H9 (cell line): Measurements from ENCODE around the gene CACNA2D3. TPM values are rescaled to one million over a fixed set of nuclear protein-coding genes. Genes with fewer than 3 reads are reported as not detected.

Source experiments
- DNase-seq: peaks from one replicate; pipeline ENCODE4 v3.0.0-alpha.2; 2017
- H2AFZ ChIP-seq: one replicate; pipeline ENCODE4 v1.6.1; 2013; ENCODE audit warnings: mild to moderate bottlenecking, low read length, control low read depth, moderate library complexity
- H2AK5ac ChIP-seq: 2 replicates; pipeline ENCODE4 v1.6.1; 2013; ENCODE audit warnings: low read length, control low read depth, mixed read lengths; ENCODE audit not compliant: insufficient read length
- H2BK120ac ChIP-seq: one replicate; pipeline ENCODE4 v1.6.1; 2013; ENCODE audit warnings: low read depth, mild to moderate bottlenecking, low read length, control low read depth, inconsistent platforms; ENCODE audit not compliant: poor library complexity, severe bottlenecking
- H2BK12ac ChIP-seq: 2 replicates; pipeline ENCODE4 v1.6.1; 2013; ENCODE audit warnings: low read length, control low read depth, mixed read lengths, low read depth; ENCODE audit not compliant: insufficient read length
- H2BK15ac ChIP-seq: 2 replicates; pipeline ENCODE4 v1.6.1; 2013; ENCODE audit warnings: low read depth, low read length, control low read depth
- H2BK20ac ChIP-seq: one replicate; pipeline ENCODE4 v1.6.1; 2013; ENCODE audit warnings: low read depth, mild to moderate bottlenecking, low read length, control low read depth, inconsistent platforms; ENCODE audit not compliant: poor library complexity, severe bottlenecking
- H2BK5ac ChIP-seq: 2 replicates; pipeline ENCODE4 v1.6.1; 2013; ENCODE audit warnings: low read length, control low read depth, mixed read lengths; ENCODE audit not compliant: insufficient read length
- H3K14ac ChIP-seq: 2 replicates; pipeline ENCODE4 v1.6.1; 2013; ENCODE audit warnings: low read length, control low read depth; ENCODE audit not compliant: insufficient read depth
- H3K18ac ChIP-seq: 2 replicates; pipeline ENCODE4 v1.6.1; 2013; ENCODE audit warnings: low read depth, mild to moderate bottlenecking, mixed read lengths, low read length, control low read depth; ENCODE audit not compliant: insufficient read length
- H3K23ac ChIP-seq: 2 replicates; pipeline ENCODE4 v1.6.1; 2013; ENCODE audit warnings: low read length, control low read depth, mixed read lengths, low read depth; ENCODE audit not compliant: insufficient read length
- H3K23me2 ChIP-seq: 2 replicates; pipeline ENCODE4 v1.6.1; 2013; ENCODE audit warnings: low read depth, mild to moderate bottlenecking, mixed read lengths, low read length, control low read depth; ENCODE audit not compliant: insufficient read length, poor library complexity, severe bottlenecking
- H3K27ac ChIP-seq: 2 replicates; pipeline ENCODE4 v1.5.1; 2013; ENCODE audit warnings: low read length, control low read depth, mixed read lengths, low read depth; ENCODE audit not compliant: insufficient read length
- H3K27me3 ChIP-seq: 2 replicates; pipeline ENCODE4 v1.6.1; 2013; ENCODE audit warnings: low read length, control low read depth, inconsistent platforms; ENCODE audit not compliant: insufficient read depth
- H3K4ac ChIP-seq: 2 replicates; pipeline ENCODE4 v1.6.1; 2013; ENCODE audit warnings: low read depth, mild to moderate bottlenecking, control low read depth, inconsistent platforms, low read length, moderate library complexity
- H3K4me1 ChIP-seq: 2 replicates; pipeline ENCODE4 v1.6.1; 2013; ENCODE audit warnings: low read length, control low read depth, inconsistent platforms; ENCODE audit not compliant: insufficient read depth
- H3K4me2 ChIP-seq: 2 replicates; pipeline ENCODE4 v1.6.1; 2013; ENCODE audit warnings: low read length, control low read depth, mixed read lengths; ENCODE audit not compliant: insufficient read length, insufficient read depth
- H3K56ac ChIP-seq: 2 replicates; pipeline ENCODE4 v1.6.1; 2013; ENCODE audit warnings: low read depth, mild to moderate bottlenecking, mixed read lengths, low read length, control low read depth; ENCODE audit not compliant: insufficient read length
- H3K79me1 ChIP-seq: 2 replicates; pipeline ENCODE4 v1.6.1; 2013; ENCODE audit warnings: low read depth, mild to moderate bottlenecking, moderate library complexity, low read length, control low read depth, inconsistent platforms; ENCODE audit not compliant: insufficient read depth, poor library complexity, severe bottlenecking
- H3K79me2 ChIP-seq: 2 replicates; pipeline ENCODE4 v1.6.1; 2013; ENCODE audit warnings: low read length, control low read depth, inconsistent platforms; ENCODE audit not compliant: insufficient read depth
- H3K9ac ChIP-seq: 2 replicates; pipeline ENCODE4 v1.6.1; 2013; ENCODE audit warnings: low read length, control low read depth, mixed read lengths; ENCODE audit not compliant: insufficient read length; ENCODE audit errors: extremely low read depth
- H3K9me3 ChIP-seq: one replicate; pipeline ENCODE4 v1.6.1; 2013; ENCODE audit warnings: low read depth, low read length, inconsistent platforms; ENCODE audit not compliant: control insufficient read depth
- H3T11ph ChIP-seq: one replicate; pipeline ENCODE4 v1.6.1; 2013; ENCODE audit warnings: mild to moderate bottlenecking, low read length, control low read depth, inconsistent platforms
- H4K20me1 ChIP-seq: one replicate; pipeline ENCODE4 v1.6.1; 2013; ENCODE audit not compliant: control insufficient read depth, insufficient read length, insufficient read depth
- H4K5ac ChIP-seq: 2 replicates; pipeline ENCODE4 v1.6.1; 2013; ENCODE audit warnings: low read depth, mild to moderate bottlenecking, mixed read lengths, low read length, control low read depth; ENCODE audit not compliant: insufficient read length
- H4K8ac ChIP-seq: replicated peaks from 2 replicates; pipeline ENCODE4 v1.6.1; 2013; ENCODE audit warnings: low read length, control low read depth, mixed read lengths, low read depth; ENCODE audit not compliant: insufficient read length
- H4K91ac ChIP-seq: 2 replicates; pipeline ENCODE4 v1.6.1; 2013; ENCODE audit warnings: low read depth, mild to moderate bottlenecking, moderate library complexity, mixed read lengths, low read length, control low read depth; ENCODE audit not compliant: insufficient read length
- H3K27ac Mint-ChIP-seq, 3 experiments: 2 replicates in 2 of 3; 3 replicates in 1 of 3; pipeline ENCODE4 v1.8.0; 2020 to 2021; ENCODE audit warnings: mixed read lengths in 3 of 3, mild to moderate bottlenecking in 1 of 3, moderate library complexity in 1 of 3
- H3K27me3 Mint-ChIP-seq: 2 replicates; pipeline ENCODE4 v1.8.0; 2021; ENCODE audit warnings: low read depth, mild to moderate bottlenecking, moderate library complexity, mixed read lengths
- H3K36me3 Mint-ChIP-seq, 3 experiments: 2 replicates in 2 of 3; 3 replicates in 1 of 3; pipeline ENCODE4 v1.8.0; 2020 to 2021; ENCODE audit warnings: low read depth in 3 of 3, mixed read lengths in 3 of 3; ENCODE audit not compliant: insufficient read depth in 1 of 3
- H3K4me1 Mint-ChIP-seq, 2 experiments: 2 replicates each; pipeline ENCODE4 v1.8.0; 2020; ENCODE audit warnings: mixed read lengths in 2 of 2
- H3K4me3 Mint-ChIP-seq, 2 experiments: 2 replicates in 1 of 2; 3 replicates in 1 of 2; pipeline ENCODE4 v1.8.0; 2020 to 2021; ENCODE audit warnings: mild to moderate bottlenecking in 2 of 2, mixed read lengths in 2 of 2, moderate library complexity in 1 of 2
- H3K9me3 Mint-ChIP-seq, 2 experiments: 2 replicates in 1 of 2; 3 replicates in 1 of 2; pipeline ENCODE4 v1.8.0; 2020; ENCODE audit warnings: mild to moderate bottlenecking in 2 of 2, mixed read lengths in 2 of 2, moderate library complexity in 1 of 2
- CTCF ChIP-seq: fragments of 200-600 bp; sonication (generic); conservative IDR thresholded peaks from 3 replicates; pipeline ENCODE4 v1.8.0; 2021; ENCODE audit warnings: antibody characterized with exemption, mild to moderate bottlenecking
- WGBS: extraction: QIAGEN DNeasy Blood & Tissue Kit; methylation state at CpG from one replicate; pipeline ENCODE4 v1.1.7; 2013; ENCODE audit warnings: missing lambda C conversion rate, low lambda C conversion rate, mixed read lengths; ENCODE audit not compliant: insufficient read length; ENCODE audit errors: extremely low coverage; 5-methylcytosine and 5-hydroxymethylcytosine counted together
- total RNA-seq: library from RNA; stranded (reverse); gene quantifications from 2 replicates; pipeline ENCODE4 v1.2.1, GENCODE V29; 2021

The CACNA2D3 gene
- total RNA-seq, 1 experiment from 2014 or later: 3.2 TPM

GRCh38 chr3:54437271-54437670 is 314.9 kb downstream of the CACNA2D3 start:
- Histone ChIP-seq H3K4me2 (no peak overlapping the region), H2AK5ac (no peak overlapping the region), H4K8ac (no peak overlapping the region), H3K9me3 (no peaks in the 10 kb centered on the region), H3K23me2 (no peaks in the 10 kb centered on the region), H3K27me3 (no peaks in the 10 kb centered on the region), H3K14ac (no peak overlapping the region), H3K79me1 (no peaks in the 10 kb centered on the region), H3K56ac (no peak overlapping the region), H2BK5ac (no peak overlapping the region), H2AFZ (no peak overlapping the region), H3K23ac (no peak overlapping the region), H2BK120ac (no peak overlapping the region), H2BK12ac (no peak overlapping the region), H4K91ac (no peak overlapping the region), H4K20me1 (no peaks in the 10 kb centered on the region), H3K9ac (no peak overlapping the region), H3K18ac (no peak overlapping the region), H3T11ph (no peak overlapping the region), H3K79me2 (no peaks in the 10 kb centered on the region), H4K5ac (no peak overlapping the region), H2BK20ac (no peak overlapping the region), H2BK15ac (no peak overlapping the region), H3K4me1 (no peaks in the 10 kb centered on the region), H3K27ac (no peak overlapping the region), H3K4ac (no peak overlapping the region)
- no peaks in the 10 kb centered on the region for H3K36me3 Mint-ChIP-seq
- peaks cover 8% of the 10 kb centered on the region in 2 experiments for H3K4me1 Mint-ChIP-seq
- no peak for DNase-seq
- no peak overlapping the region for H3K4me3 Mint-ChIP-seq
- TF ChIP-seq CTCF: no peak
- H3K9me3 Mint-ChIP-seq: no peaks in the 10 kb centered on the region; a peak in 1 of 5 replicates
- WGBS: no CpG with 5 or more reads among the region's 2 CpGs
- H3K27me3 Mint-ChIP-seq: peaks cover 2% of the 10 kb centered on the region; the same call in 1 of the 2 replicates
- no peak overlapping the region for H3K27ac Mint-ChIP-seq
